Fibroblast of lung (primary cell): ENCODE data around the gene CDKAL1.

ENCODE experiments used
- EZH2 ChIP-seq: IDR thresholded peaks from 2 replicates; pipeline ENCODE4 v1.5.1; 2012; ENCODE audit warnings: low read length, control low read depth, mild to moderate bottlenecking; ENCODE audit errors: missing control alignments
- TF ChIP-seq, protein P1 (sequence below), 2 donors: IDR thresholded peaks in 1 of 2; conservative IDR thresholded peaks in 1 of 2; 1 replicate in 1 of 2; 2 replicates in 1 of 2; pipeline ENCODE4 v1.5.1; 2011 to 2012; ENCODE audit warnings: low read length in 2 of 2, control low read depth in 1 of 2, inconsistent platforms in 1 of 2, low read depth in 1 of 2, mild to moderate bottlenecking in 1 of 2

DNA sequence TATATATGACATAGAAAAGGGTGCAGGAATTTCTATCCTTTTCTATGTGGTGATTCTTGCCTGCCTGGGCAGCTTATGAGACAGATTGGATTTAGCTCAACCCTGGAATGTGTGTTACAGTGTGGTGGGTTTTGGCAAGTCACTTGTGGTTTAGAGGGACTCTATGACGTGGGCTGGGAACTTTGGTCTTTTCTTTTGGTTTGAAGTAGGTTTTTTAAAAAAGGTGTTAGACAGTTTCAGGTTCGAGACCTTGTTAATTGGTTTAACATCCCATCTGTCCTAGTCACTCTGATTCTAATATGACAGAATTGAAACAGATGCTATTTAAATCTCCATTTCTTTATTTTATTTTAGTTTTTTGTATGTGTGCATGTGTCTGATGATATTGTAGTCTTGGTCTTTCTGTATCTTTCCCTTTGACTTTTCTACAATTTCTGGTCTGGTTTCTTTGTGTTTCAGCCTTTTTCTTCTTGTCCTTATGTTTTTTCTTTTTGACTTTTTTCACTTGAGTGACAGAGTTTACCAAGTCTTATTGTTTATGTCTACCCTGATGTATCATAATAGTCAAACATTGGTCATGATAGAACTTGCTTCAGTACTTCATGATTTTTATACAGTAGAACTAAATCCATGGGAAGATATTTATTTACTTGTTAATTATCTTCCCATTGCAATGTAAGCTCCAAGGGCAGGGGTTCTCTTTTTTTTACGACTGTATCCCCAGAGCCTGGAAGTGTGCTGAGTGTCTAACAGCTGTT lies 174.3 kb downstream of the CDKAL1 start:
- TF ChIP-seq, protein P1, sequence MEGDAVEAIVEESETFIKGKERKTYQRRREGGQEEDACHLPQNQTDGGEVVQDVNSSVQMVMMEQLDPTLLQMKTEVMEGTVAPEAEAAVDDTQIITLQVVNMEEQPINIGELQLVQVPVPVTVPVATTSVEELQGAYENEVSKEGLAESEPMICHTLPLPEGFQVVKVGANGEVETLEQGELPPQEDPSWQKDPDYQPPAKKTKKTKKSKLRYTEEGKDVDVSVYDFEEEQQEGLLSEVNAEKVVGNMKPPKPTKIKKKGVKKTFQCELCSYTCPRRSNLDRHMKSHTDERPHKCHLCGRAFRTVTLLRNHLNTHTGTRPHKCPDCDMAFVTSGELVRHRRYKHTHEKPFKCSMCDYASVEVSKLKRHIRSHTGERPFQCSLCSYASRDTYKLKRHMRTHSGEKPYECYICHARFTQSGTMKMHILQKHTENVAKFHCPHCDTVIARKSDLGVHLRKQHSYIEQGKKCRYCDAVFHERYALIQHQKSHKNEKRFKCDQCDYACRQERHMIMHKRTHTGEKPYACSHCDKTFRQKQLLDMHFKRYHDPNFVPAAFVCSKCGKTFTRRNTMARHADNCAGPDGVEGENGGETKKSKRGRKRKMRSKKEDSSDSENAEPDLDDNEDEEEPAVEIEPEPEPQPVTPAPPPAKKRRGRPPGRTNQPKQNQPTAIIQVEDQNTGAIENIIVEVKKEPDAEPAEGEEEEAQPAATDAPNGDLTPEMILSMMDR (conservative IDR thresholded peaks at IDR 0.05 in 1 of 2, IDR thresholded peaks at IDR 0.05 in 1 of 2; ENCODE audit: low read depth in 1 of 2, low read length in 2 of 2) = no peak
- TF ChIP-seq EZH2 = no peak
